ENCODE results near the gene PPP3CA. TPM values are rescaled to one million over a fixed set of nuclear protein-coding genes. Genes with fewer than 3 reads are reported as not detected.
A peak's percentile ranks its signal among the peaks of the same experiment; 100 is the strongest.

Gene PPP3CA
- total and polyA plus RNA-seq, 2 experiments from 2014 or later = 27.0 to 45.2 TPM

DNA sequence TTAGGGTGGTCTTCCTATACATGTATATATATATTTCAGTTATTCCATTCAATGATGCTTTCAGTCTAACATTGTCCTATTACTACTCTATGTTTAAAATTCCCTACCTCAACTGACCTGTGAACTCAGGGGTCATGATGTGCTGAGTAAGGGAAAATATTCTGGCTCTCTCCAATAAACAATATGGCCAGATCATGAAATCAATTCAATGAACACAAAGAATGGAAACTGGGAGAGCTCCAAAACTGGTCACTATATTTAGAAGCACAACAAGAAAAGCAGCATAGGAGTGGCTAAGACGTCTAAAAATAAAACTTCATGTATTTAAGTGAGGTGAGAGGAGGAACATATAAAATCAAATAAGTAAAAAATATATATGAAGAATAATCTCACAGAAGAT, 304.5 kb downstream of the PPP3CA start (continued):
- TF ChIP-seq, protein P1, sequence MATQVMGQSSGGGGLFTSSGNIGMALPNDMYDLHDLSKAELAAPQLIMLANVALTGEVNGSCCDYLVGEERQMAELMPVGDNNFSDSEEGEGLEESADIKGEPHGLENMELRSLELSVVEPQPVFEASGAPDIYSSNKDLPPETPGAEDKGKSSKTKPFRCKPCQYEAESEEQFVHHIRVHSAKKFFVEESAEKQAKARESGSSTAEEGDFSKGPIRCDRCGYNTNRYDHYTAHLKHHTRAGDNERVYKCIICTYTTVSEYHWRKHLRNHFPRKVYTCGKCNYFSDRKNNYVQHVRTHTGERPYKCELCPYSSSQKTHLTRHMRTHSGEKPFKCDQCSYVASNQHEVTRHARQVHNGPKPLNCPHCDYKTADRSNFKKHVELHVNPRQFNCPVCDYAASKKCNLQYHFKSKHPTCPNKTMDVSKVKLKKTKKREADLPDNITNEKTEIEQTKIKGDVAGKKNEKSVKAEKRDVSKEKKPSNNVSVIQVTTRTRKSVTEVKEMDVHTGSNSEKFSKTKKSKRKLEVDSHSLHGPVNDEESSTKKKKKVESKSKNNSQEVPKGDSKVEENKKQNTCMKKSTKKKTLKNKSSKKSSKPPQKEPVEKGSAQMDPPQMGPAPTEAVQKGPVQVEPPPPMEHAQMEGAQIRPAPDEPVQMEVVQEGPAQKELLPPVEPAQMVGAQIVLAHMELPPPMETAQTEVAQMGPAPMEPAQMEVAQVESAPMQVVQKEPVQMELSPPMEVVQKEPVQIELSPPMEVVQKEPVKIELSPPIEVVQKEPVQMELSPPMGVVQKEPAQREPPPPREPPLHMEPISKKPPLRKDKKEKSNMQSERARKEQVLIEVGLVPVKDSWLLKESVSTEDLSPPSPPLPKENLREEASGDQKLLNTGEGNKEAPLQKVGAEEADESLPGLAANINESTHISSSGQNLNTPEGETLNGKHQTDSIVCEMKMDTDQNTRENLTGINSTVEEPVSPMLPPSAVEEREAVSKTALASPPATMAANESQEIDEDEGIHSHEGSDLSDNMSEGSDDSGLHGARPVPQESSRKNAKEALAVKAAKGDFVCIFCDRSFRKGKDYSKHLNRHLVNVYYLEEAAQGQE (IDR thresholded peaks at IDR 0.05; ENCODE audit: unreplicated experiment) = no peak
- TF ChIP-seq STAT1 (IDR thresholded peaks at IDR 0.05; ENCODE audit: unreplicated experiment) = no peak
- TF ChIP-seq POLR2AphosphoS5 (IDR thresholded peaks at IDR 0.05; ENCODE audit: low read depth) = no peak
- TF ChIP-seq, protein P2, sequence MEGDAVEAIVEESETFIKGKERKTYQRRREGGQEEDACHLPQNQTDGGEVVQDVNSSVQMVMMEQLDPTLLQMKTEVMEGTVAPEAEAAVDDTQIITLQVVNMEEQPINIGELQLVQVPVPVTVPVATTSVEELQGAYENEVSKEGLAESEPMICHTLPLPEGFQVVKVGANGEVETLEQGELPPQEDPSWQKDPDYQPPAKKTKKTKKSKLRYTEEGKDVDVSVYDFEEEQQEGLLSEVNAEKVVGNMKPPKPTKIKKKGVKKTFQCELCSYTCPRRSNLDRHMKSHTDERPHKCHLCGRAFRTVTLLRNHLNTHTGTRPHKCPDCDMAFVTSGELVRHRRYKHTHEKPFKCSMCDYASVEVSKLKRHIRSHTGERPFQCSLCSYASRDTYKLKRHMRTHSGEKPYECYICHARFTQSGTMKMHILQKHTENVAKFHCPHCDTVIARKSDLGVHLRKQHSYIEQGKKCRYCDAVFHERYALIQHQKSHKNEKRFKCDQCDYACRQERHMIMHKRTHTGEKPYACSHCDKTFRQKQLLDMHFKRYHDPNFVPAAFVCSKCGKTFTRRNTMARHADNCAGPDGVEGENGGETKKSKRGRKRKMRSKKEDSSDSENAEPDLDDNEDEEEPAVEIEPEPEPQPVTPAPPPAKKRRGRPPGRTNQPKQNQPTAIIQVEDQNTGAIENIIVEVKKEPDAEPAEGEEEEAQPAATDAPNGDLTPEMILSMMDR (conservative IDR thresholded peaks at IDR 0.05; ENCODE audit: low read depth in 2 of 2) = no peak
- TF ChIP-seq, protein P3, sequence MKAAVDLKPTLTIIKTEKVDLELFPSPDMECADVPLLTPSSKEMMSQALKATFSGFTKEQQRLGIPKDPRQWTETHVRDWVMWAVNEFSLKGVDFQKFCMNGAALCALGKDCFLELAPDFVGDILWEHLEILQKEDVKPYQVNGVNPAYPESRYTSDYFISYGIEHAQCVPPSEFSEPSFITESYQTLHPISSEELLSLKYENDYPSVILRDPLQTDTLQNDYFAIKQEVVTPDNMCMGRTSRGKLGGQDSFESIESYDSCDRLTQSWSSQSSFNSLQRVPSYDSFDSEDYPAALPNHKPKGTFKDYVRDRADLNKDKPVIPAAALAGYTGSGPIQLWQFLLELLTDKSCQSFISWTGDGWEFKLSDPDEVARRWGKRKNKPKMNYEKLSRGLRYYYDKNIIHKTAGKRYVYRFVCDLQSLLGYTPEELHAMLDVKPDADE (IDR thresholded peaks at IDR 0.05) = no peak
- TF ChIP-seq NANOG (IDR thresholded peaks at IDR 0.05; ENCODE audit: borderline replicate concordance) = no peak
- no peak for TF ChIP-seq JUNB (IDR thresholded peaks at IDR 0.05; ENCODE audit: unreplicated experiment)
- TF ChIP-seq ZNF331 (CRISPR knock-in tag; IDR thresholded peaks at IDR 0.05; ENCODE audit: low read depth) = no peak
- no peak for TF ChIP-seq ZNF114 (CRISPR knock-in tag; IDR thresholded peaks at IDR 0.05)

DNA sequence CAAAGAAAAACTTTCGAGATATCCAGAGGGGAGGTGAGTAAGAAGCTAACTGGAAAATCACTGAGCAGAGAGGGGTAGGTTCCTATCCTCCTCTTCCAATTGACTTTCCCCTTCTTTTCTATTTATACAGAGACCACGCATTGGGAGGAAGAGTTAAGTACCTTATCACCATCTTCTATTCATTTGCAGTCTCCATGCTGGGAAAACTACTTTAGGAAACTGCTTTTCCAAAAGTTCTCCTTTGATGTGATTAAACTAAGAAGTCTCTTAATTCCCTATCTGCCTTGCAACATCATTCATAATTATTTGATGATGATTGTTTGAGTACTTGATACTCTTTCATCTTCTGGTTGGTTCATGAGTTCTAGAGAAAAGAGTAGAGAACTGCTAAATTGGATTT, 306.6 kb downstream of the PPP3CA start:
- H2AFZ ChIP-seq = no peak overlapping the region
- H3K36me3 ChIP-seq (ENCODE audit: insufficient read depth) = no peaks in the 10 kb centered on the region
- H4K20me1 ChIP-seq (replicated peaks; ENCODE audit: insufficient read depth) = no peaks in the 10 kb centered on the region
- no peaks in the 10 kb centered on the region for H3K27me3 Mint-ChIP-seq (ENCODE audit: insufficient read depth, low read depth, poor library complexity)
- H3F3A ChIP-seq (replicated peaks; ENCODE audit: low read depth) = no peaks in the 10 kb centered on the region
- H3K4me3 ChIP-seq = no peak overlapping the region
- peaks cover 29% of the 10 kb centered on the region for H3K4me1 Mint-ChIP-seq
- no peaks in the 10 kb centered on the region for H3K9me3 Mint-ChIP-seq
- TF ChIP-seq EZH2phosphoT487 (IDR thresholded peaks at IDR 0.05; ENCODE audit: unreplicated experiment) = no peak
- TF ChIP-seq EZH2 (IDR thresholded peaks at IDR 0.05; ENCODE audit: low read depth, unreplicated experiment) = no peak
- no peak for TF ChIP-seq CREB1 (CRISPR knock-in tag; IDR thresholded peaks at IDR 0.05; ENCODE audit: low read depth)
- TF ChIP-seq, protein P3 (IDR thresholded peaks at IDR 0.05) = no peak
- TF ChIP-seq STAT1 (IDR thresholded peaks at IDR 0.05; ENCODE audit: unreplicated experiment) = no peak
- peak; percentile 53 for TF ChIP-seq NANOG (IDR thresholded peaks at IDR 0.05; ENCODE audit: borderline replicate concordance)
- TF ChIP-seq, protein P2 (conservative IDR thresholded peaks at IDR 0.05; ENCODE audit: low read depth in 2 of 2) = no peak
- no peak for TF ChIP-seq ZNF114 (CRISPR knock-in tag; IDR thresholded peaks at IDR 0.05)
- no peak overlapping the region for H3K4me3 Mint-ChIP-seq
- no peak overlapping the region for H3K27ac Mint-ChIP-seq
- H3K4me1 ChIP-seq (ENCODE audit: insufficient read depth) = peaks cover 11% of the 10 kb centered on the region
- DNase-seq (ENCODE audit: low spot score) = peak; percentile 21
- H3K36me3 Mint-ChIP-seq (ENCODE audit: low read depth) = peaks cover 22% of the 10 kb centered on the region
- no peaks in the 10 kb centered on the region for H3K79me2 ChIP-seq (replicated peaks; ENCODE audit: insufficient read depth)
- H3K9me2 ChIP-seq (ENCODE audit: insufficient read depth) = no peaks in the 10 kb centered on the region
- ATAC-seq = peak; percentile 42; the same call in 1 of the 3 replicates
- no peaks in the 10 kb centered on the region for H3K27me3 ChIP-seq (ENCODE audit: insufficient read depth)
- no peak overlapping the region for H3K4me2 ChIP-seq
- H3K27ac ChIP-seq (ENCODE audit: low read depth) = no peak overlapping the region
